GM08714 (cell line): ENCODE measurements around the gene TBR1.

Source experiments
- H3K4me3 ChIP-seq: fragments of 200-500 bp; sonication (Bioruptor generic); 2 replicates; pipeline ENCODE4 v1.5.1; 2014; ENCODE audit warnings: mild to moderate bottlenecking, low read length, inconsistent platforms
- ZNF274 ChIP-seq: IDR thresholded peaks from 2 replicates; pipeline ENCODE4 v1.6.1; 2012; ENCODE audit warnings: mild to moderate bottlenecking, low read depth, low read length

The TBR1 gene

GRCh38 chr2:161419638-161420190, 3.6 kb downstream of the TBR1 start:
- no peak for TF ChIP-seq ZNF274

GRCh38 chr2:161420406-161421074, 4.4 kb downstream of the TBR1 start:
- no peak for TF ChIP-seq ZNF274
- H3K4me3 ChIP-seq = no peak overlapping the region

More at GRCh38 chr2:161419638-161420190, 3.6 kb downstream of the TBR1 start:
- H3K4me3 ChIP-seq = no peak overlapping the region

GRCh38 chr2:161421686-161422085, 5.6 kb downstream of the TBR1 start:
- no peak overlapping the region for H3K4me3 ChIP-seq
- no peak for TF ChIP-seq ZNF274

- TF ChIP-seq ZNF274 = no peak
- no peak overlapping the region; the same call in 1 of the 2 replicates for H3K4me3 ChIP-seq
Observed at GRCh38 chr2:161422816-161423403, 6.8 kb downstream of the TBR1 start.

GRCh38 chr2:161423421-161424393, 7.6 kb downstream of the TBR1 start:
- no peak for TF ChIP-seq ZNF274
- peak overlapping the region; percentile 32; the same call in 1 of the 2 replicates for H3K4me3 ChIP-seq

- H3K4me3 ChIP-seq = no peak overlapping the region
- TF ChIP-seq ZNF274 = no peak
Observed at GRCh38 chr2:161424394-161424769, 8.3 kb downstream of the TBR1 start.

- no peak for TF ChIP-seq ZNF274
- H3K4me3 ChIP-seq = no peak overlapping the region
Observed at GRCh38 chr2:161424891-161425727, 9.0 kb downstream of the TBR1 start.

GRCh38 chr2:161425728-161426454, 9.8 kb downstream of the TBR1 start:
- TF ChIP-seq ZNF274 = no peak
- no peak overlapping the region for H3K4me3 ChIP-seq

GRCh38 chr2:161426455-161426921, 10.4 kb downstream of the TBR1 start:
- peak overlapping the region; percentile 26; the same call in 1 of the 2 replicates for H3K4me3 ChIP-seq
- no peak for TF ChIP-seq ZNF274

GRCh38 chr2:161426922-161427663, 11.0 kb downstream of the TBR1 start:
- TF ChIP-seq ZNF274 = no peak
- peak overlapping the region; percentile 26; the same call in 1 of the 2 replicates for H3K4me3 ChIP-seq

GRCh38 chr2:161427664-161428587, 11.8 kb downstream of the TBR1 start:
- H3K4me3 ChIP-seq = no peak overlapping the region; the same call in 1 of the 2 replicates
- TF ChIP-seq ZNF274 = no peak
